HL-60 (cell line): ENCODE results near the gene ZBTB7C.

ENCODE experiments used
- CTCF ChIP-seq: IDR thresholded peaks from one replicate; pipeline ENCODE4 v1.5.1; 2011; ENCODE audit warnings: low read length, control low read depth, inconsistent platforms; ENCODE audit not compliant: insufficient read depth
- GABPA ChIP-seq: IDR thresholded peaks from 2 replicates; pipeline ENCODE4 v1.6.1; 2012; ENCODE audit warnings: low read depth
- POLR2AphosphoS5 ChIP-seq: IDR thresholded peaks from 2 replicates; pipeline ENCODE4 v1.6.1; 2012; ENCODE audit warnings: low read depth
- SPI1 ChIP-seq: IDR thresholded peaks from 2 replicates; pipeline ENCODE4 v1.6.1; 2012; ENCODE audit warnings: low read depth, mild to moderate bottlenecking, borderline replicate concordance
- TF ChIP-seq, protein P1 (sequence below): IDR thresholded peaks from 2 replicates; pipeline ENCODE4 v1.6.1; 2012; ENCODE audit warnings: low read depth; ENCODE audit not compliant: insufficient replicate concordance

GRCh38 chr18:47984991-47985390 lies 424.2 kb downstream of the ZBTB7C start:
- no peak for TF ChIP-seq CTCF
- no peak for TF ChIP-seq POLR2AphosphoS5
- no peak for TF ChIP-seq GABPA
- no peak for TF ChIP-seq SPI1
- TF ChIP-seq, protein P1, sequence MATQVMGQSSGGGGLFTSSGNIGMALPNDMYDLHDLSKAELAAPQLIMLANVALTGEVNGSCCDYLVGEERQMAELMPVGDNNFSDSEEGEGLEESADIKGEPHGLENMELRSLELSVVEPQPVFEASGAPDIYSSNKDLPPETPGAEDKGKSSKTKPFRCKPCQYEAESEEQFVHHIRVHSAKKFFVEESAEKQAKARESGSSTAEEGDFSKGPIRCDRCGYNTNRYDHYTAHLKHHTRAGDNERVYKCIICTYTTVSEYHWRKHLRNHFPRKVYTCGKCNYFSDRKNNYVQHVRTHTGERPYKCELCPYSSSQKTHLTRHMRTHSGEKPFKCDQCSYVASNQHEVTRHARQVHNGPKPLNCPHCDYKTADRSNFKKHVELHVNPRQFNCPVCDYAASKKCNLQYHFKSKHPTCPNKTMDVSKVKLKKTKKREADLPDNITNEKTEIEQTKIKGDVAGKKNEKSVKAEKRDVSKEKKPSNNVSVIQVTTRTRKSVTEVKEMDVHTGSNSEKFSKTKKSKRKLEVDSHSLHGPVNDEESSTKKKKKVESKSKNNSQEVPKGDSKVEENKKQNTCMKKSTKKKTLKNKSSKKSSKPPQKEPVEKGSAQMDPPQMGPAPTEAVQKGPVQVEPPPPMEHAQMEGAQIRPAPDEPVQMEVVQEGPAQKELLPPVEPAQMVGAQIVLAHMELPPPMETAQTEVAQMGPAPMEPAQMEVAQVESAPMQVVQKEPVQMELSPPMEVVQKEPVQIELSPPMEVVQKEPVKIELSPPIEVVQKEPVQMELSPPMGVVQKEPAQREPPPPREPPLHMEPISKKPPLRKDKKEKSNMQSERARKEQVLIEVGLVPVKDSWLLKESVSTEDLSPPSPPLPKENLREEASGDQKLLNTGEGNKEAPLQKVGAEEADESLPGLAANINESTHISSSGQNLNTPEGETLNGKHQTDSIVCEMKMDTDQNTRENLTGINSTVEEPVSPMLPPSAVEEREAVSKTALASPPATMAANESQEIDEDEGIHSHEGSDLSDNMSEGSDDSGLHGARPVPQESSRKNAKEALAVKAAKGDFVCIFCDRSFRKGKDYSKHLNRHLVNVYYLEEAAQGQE = no peak
